Tibial artery (tissue), 4 donors: ENCODE data around the gene EPHA6.

ENCODE experiments used
- DNase-seq, 2 donors: peaks; one replicate each; pipeline ENCODE4 v3.0.0-alpha.2; 2019
- H3K27ac ChIP-seq, 2 donors: fragments of 200-600 bp; sonication (generic) in 1 of 2; 1 replicate in 1 of 2; 2 replicates in 1 of 2; pipeline ENCODE4 v1.5.1; 2018 to 2019; ENCODE audit warnings: mild to moderate bottlenecking in 1 of 2
- H3K27me3 ChIP-seq, 2 donors: fragments of 200-600 bp; sonication (generic) in 1 of 2; one replicate each; pipeline versions ENCODE4 v1.5.1 to v1.6.0; 2016 to 2019
- H3K36me3 ChIP-seq, 3 donors: fragments of 200-600 bp; sonication (generic) in 2 of 3; one replicate each; pipeline ENCODE4 v1.5.1; 2016 to 2019; ENCODE audit warnings: mild to moderate bottlenecking in 2 of 3
- H3K4me1 ChIP-seq, 4 donors: fragments of 200-600 bp; sonication (generic) in 2 of 4; 1 replicate in 3 of 4; 2 replicates in 1 of 4; pipeline ENCODE4 v1.5.1; 2016 to 2019
- H3K4me3 ChIP-seq, 2 donors: fragments of 200-600 bp; sonication (generic) in 1 of 2; 1 replicate in 1 of 2; 2 replicates in 1 of 2; pipeline ENCODE4 v1.5.1; 2018 to 2019; ENCODE audit warnings: mild to moderate bottlenecking in 2 of 2
- H3K9me3 ChIP-seq, 3 donors: fragments of 200-600 bp; sonication (generic) in 1 of 3; one replicate each; pipeline ENCODE4 v1.5.1; 2016 to 2019
- CTCF ChIP-seq, 2 experiments: fragments of 200-600 bp in 1 of 2; fragments of 450-650 bp in 1 of 2; IDR thresholded peaks; one replicate each; pipeline ENCODE4 v1.5.1; 2017 to 2019; ENCODE audit warnings: antibody characterized with exemption in 2 of 2, mild to moderate bottlenecking in 1 of 2, moderate library complexity in 1 of 2
- intact Hi-C: fragments of 100-400 bp; cut with DNase I; formaldehyde crosslinking; loops from one replicate; pipeline ENCODE4 v1.15.0; 2023; ENCODE audit warnings: low total_unique reads

Gene EPHA6

GRCh38 chr3:97711654-97712053, 897.3 kb downstream of the EPHA6 start:
- Histone ChIP-seq H3K27me3 (no peaks in the 10 kb centered on the region), H3K4me3 (no peak overlapping the region), H3K9me3 (no peaks in the 10 kb centered on the region), H3K4me1 (no peaks in the 10 kb centered on the region), H3K27ac (no peak overlapping the region), H3K36me3 (no peaks in the 10 kb centered on the region)
- intact Hi-C loops = no loop called here
- TF ChIP-seq CTCF (IDR thresholded peaks at IDR 0.05) = no peak
- no peak for DNase-seq

- Histone ChIP-seq H3K36me3 (no peaks in the 10 kb centered on the region), H3K27me3 (no peaks in the 10 kb centered on the region), H3K4me1 (no peaks in the 10 kb centered on the region), H3K27ac (no peak overlapping the region), H3K4me3 (no peak overlapping the region), H3K9me3 (no peaks in the 10 kb centered on the region)
- intact Hi-C loops = no loop called here
- DNase-seq = no peak
- no peak for TF ChIP-seq CTCF (IDR thresholded peaks at IDR 0.05)
Measured at GRCh38 chr3:97712919-97713318, 898.5 kb downstream of the EPHA6 start.

- H3K27me3 ChIP-seq = no peaks in the 10 kb centered on the region
- intact Hi-C loops = no loop called here
- no peaks in the 10 kb centered on the region for H3K9me3 ChIP-seq
- H3K27ac ChIP-seq = no peak overlapping the region
- no peak overlapping the region for H3K4me3 ChIP-seq
- TF ChIP-seq CTCF (IDR thresholded peaks at IDR 0.05) = no peak
- no peaks in the 10 kb centered on the region for H3K4me1 ChIP-seq
- no peaks in the 10 kb centered on the region for H3K36me3 ChIP-seq
- no peak for DNase-seq
Measured at GRCh38 chr3:97713634-97714033, 899.2 kb downstream of the EPHA6 start.

DNA sequence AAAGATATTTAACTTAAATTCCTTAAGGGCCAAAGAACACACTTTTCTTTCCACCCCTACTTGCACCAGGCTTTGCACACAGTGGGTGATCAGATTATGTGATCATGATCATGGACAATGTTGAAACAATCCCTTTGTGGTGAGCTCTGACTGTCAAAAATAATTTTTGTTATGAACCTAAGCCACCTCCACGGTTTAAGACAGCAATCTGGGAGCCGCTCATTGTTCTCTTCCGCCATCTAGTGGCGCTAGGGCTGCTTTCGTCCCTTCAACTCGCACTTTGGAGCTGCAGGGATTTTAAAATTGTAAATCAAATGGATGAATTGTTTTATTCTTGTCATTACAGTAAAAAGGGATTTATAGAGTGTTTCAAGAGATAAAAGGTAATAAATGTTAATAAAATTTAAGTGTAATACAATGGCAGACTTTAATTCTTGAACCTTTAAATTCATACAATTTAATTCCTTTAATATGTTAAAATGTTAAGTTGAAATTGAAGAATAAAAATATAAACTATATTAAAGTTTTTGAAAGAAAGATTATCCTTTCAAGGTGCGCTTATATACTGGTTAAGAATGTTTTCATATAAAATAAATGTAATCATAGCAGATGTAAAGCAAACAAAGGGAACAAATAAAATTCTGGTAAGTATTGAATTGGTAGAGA, 904.9 kb downstream of the EPHA6 start:
- TF ChIP-seq CTCF (IDR thresholded peaks at IDR 0.05) = peak; percentile 52 to 82
- DNase-seq = peak in 1 of 2 donors; percentile 34
- H3K27ac ChIP-seq = no peak overlapping the region
- intact Hi-C loops = no loop called here
- H3K27me3 ChIP-seq = no peaks in the 10 kb centered on the region
- no peaks in the 10 kb centered on the region for H3K4me1 ChIP-seq
- H3K36me3 ChIP-seq = no peaks in the 10 kb centered on the region
- no peak overlapping the region for H3K4me3 ChIP-seq
- no peaks in the 10 kb centered on the region for H3K9me3 ChIP-seq

- TF ChIP-seq CTCF (IDR thresholded peaks at IDR 0.05) = no peak
- no peak overlapping the region for H3K4me3 ChIP-seq
- H3K4me1 ChIP-seq = no peaks in the 10 kb centered on the region
- no peak overlapping the region for H3K27ac ChIP-seq
- no peaks in the 10 kb centered on the region for H3K27me3 ChIP-seq
- DNase-seq = no peak
- intact Hi-C loops = no loop called here
- no peaks in the 10 kb centered on the region for H3K9me3 ChIP-seq
- H3K36me3 ChIP-seq = no peaks in the 10 kb centered on the region
Measured at GRCh38 chr3:97720417-97720816, 906.0 kb downstream of the EPHA6 start.

DNA sequence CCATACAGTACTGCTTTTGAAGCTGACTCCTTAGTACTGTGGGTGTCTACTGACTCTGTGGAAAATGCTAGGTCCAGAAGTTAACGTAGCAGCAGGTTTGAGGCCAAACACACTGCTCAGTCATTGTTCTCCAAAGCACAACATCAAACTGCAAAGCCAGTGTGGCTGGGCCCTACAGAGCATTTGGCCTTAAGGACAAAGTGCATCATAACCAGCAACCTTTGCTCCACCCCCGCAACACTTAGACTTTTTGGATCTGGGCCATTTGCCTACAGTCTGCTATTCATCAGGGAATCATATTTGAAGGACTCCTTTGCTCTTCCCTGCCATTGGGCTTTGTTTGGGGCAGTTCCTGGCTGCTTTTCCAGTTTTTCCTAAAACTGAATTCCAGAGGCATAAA, 907.1 kb downstream of the EPHA6 start:
- DNase-seq = no peak
- intact Hi-C loops = no loop called here
- Histone ChIP-seq H3K4me1 (no peaks in the 10 kb centered on the region), H3K27ac (no peak overlapping the region), H3K36me3 (no peaks in the 10 kb centered on the region), H3K27me3 (no peaks in the 10 kb centered on the region), H3K9me3 (no peaks in the 10 kb centered on the region), H3K4me3 (no peak overlapping the region)
- TF ChIP-seq CTCF (IDR thresholded peaks at IDR 0.05) = no peak
